CD14-positive monocyte (primary cell): ENCODE measurements around the gene SLC28A3. TPM values are rescaled to one million over a fixed set of nuclear protein-coding genes. Genes with fewer than 3 reads are reported as not detected.

ENCODE experiments used
- DNase-seq, 3 donors: peaks; one replicate each; pipeline ENCODE4 v3.0.0-alpha.2; 2011 to 2022
- H2AFZ ChIP-seq: 2 replicates; pipeline ENCODE4 v1.6.0; 2012; ENCODE audit warnings: mild to moderate bottlenecking, low read depth, low read length, inconsistent platforms; ENCODE audit not compliant: insufficient read depth, poor library complexity, severe bottlenecking
- H3K27ac ChIP-seq, 2 donors: 1 replicate in 1 of 2; 2 replicates in 1 of 2; pipeline ENCODE4 v1.5.1; 2012 to 2013; ENCODE audit warnings: low read length in 2 of 2, control low read depth in 1 of 2, inconsistent platforms in 1 of 2, low read depth in 1 of 2, mild to moderate bottlenecking in 1 of 2
- H3K27me3 ChIP-seq, 2 donors: one replicate each; pipeline versions ENCODE4 v1.6.0 to v1.6.1; 2011 to 2013; ENCODE audit warnings: low read length in 2 of 2; ENCODE audit not compliant: control insufficient read depth in 2 of 2, insufficient read depth in 2 of 2
- H3K36me3 ChIP-seq, 2 donors: replicated peaks in 1 of 2; 1 replicate in 1 of 2; 2 replicates in 1 of 2; pipeline versions ENCODE4 v1.5.1 to v1.6.1; 2012 to 2013; ENCODE audit warnings: low read length in 2 of 2, control low read depth in 1 of 2, inconsistent platforms in 1 of 2, mild to moderate bottlenecking in 1 of 2; ENCODE audit not compliant: insufficient read depth in 2 of 2, control insufficient read depth in 1 of 2
- H3K4me1 ChIP-seq, 2 donors: 1 replicate in 1 of 2; 2 replicates in 1 of 2; pipeline versions ENCODE4 v1.5.1 to v1.6.1; 2012 to 2013; ENCODE audit warnings: low read length in 2 of 2, control low read depth in 1 of 2, inconsistent platforms in 1 of 2, mild to moderate bottlenecking in 1 of 2, moderate library complexity in 1 of 2; ENCODE audit not compliant: insufficient read depth in 2 of 2, control insufficient read depth in 1 of 2
- H3K4me2 ChIP-seq: replicated peaks from 2 replicates; pipeline ENCODE3; 2012; ENCODE audit warnings: low read length, moderate library complexity, mild to moderate bottlenecking; ENCODE audit not compliant: poor library complexity, severe bottlenecking; ENCODE audit errors: extremely low read depth
- H3K4me3 ChIP-seq, 3 experiments: fragments of 200-600 bp in 1 of 3; sonication (generic) in 1 of 3; replicated peaks in 1 of 3; 1 replicate in 2 of 3; 2 replicates in 1 of 3; pipeline ENCODE4 v1.5.1; 2011 to 2013; ENCODE audit warnings: low read length in 3 of 3, mild to moderate bottlenecking in 3 of 3, control low read depth in 2 of 3, low read depth in 2 of 3, inconsistent platforms in 1 of 3, moderate library complexity in 1 of 3
- H3K79me2 ChIP-seq: 2 replicates; pipeline ENCODE4 v1.6.0; 2012; ENCODE audit warnings: mild to moderate bottlenecking, control low read depth, inconsistent platforms, low read length, moderate library complexity; ENCODE audit not compliant: insufficient read depth
- H3K9ac ChIP-seq: 2 replicates; pipeline ENCODE4 v1.6.0; 2017; ENCODE audit warnings: low read length, mild to moderate bottlenecking; ENCODE audit not compliant: insufficient read depth, poor library complexity, severe bottlenecking
- H3K9me3 ChIP-seq, 2 donors: replicated peaks in 1 of 2; 1 replicate in 1 of 2; 2 replicates in 1 of 2; pipeline versions ENCODE4 v1.5.1 to v1.6.1; 2012 to 2013; ENCODE audit warnings: low read length in 2 of 2, control low read depth in 1 of 2; ENCODE audit not compliant: control insufficient read depth in 1 of 2, insufficient read depth in 1 of 2
- H4K20me1 ChIP-seq: 2 replicates; pipeline ENCODE4 v1.6.0; 2012; ENCODE audit warnings: mild to moderate bottlenecking, low read length, control low read depth, moderate library complexity; ENCODE audit not compliant: insufficient read depth
- H3K27ac Mint-ChIP-seq, 7 donors: one replicate each; pipeline ENCODE4 v1.8.0; 2020; ENCODE audit warnings: mild to moderate bottlenecking in 7 of 7, mixed read lengths in 7 of 7, moderate library complexity in 6 of 7, inconsistent platforms in 2 of 7
- H3K27me3 Mint-ChIP-seq, 3 donors: one replicate each; pipeline ENCODE4 v1.8.0; 2021 to 2022; ENCODE audit warnings: low read depth in 3 of 3, mild to moderate bottlenecking in 3 of 3, mixed read lengths in 3 of 3, moderate library complexity in 3 of 3, inconsistent platforms in 1 of 3
- H3K36me3 Mint-ChIP-seq, 2 donors: one replicate each; pipeline ENCODE4 v1.8.0; 2020; ENCODE audit warnings: mixed read lengths in 2 of 2, inconsistent platforms in 1 of 2, mild to moderate bottlenecking in 1 of 2
- H3K4me1 Mint-ChIP-seq: one replicate; pipeline ENCODE4 v1.8.0; 2020; ENCODE audit warnings: mild to moderate bottlenecking, mixed read lengths
- H3K4me3 Mint-ChIP-seq, 2 donors: one replicate each; pipeline ENCODE4 v1.8.0; 2020; ENCODE audit warnings: mild to moderate bottlenecking in 2 of 2, mixed read lengths in 2 of 2, moderate library complexity in 1 of 2
- H3K9me3 Mint-ChIP-seq, 7 donors: one replicate each; pipeline ENCODE4 v1.8.0; 2020 to 2022; ENCODE audit warnings: mixed read lengths in 7 of 7, mild to moderate bottlenecking in 6 of 7, moderate library complexity in 6 of 7, inconsistent platforms in 2 of 7
- WGBS: methylation state at CpG from one replicate; pipeline ENCODE4 v1.1.5; 2013; ENCODE audit warnings: missing lambda C conversion rate; ENCODE audit not compliant: insufficient coverage; 5-methylcytosine and 5-hydroxymethylcytosine counted together
- intact Hi-C, 2 donors: fragments of 100-400 bp; cut with micrococcal nuclease; formaldehyde crosslinking; loops; one replicate each; pipeline versions ENCODE4 v1.15.0 to v1.15.1; 2023
- polyA plus RNA-seq, 3 donors: library from polyadenylated mRNA; depleted of rRNA in 1 of 3; unstranded in 2 of 3; stranded (reverse) in 1 of 3; fragments of 300-500 nt in 2 of 3; fragments of >200 nt in 1 of 3; fragmentation: Illumina TruSeq in 2 of 3; gene quantifications; 1 replicate in 2 of 3; 2 replicates in 1 of 3; pipeline ENCODE4 v1.2.3, GENCODE V29; 2012 to 2021
- TF ChIP-seq, protein P1 (sequence below): fragments of 200-600 bp; IDR thresholded peaks from one replicate; pipeline ENCODE4 v1.8.0; 2022; ENCODE audit warnings: antibody characterized with exemption, mild to moderate bottlenecking

The SLC28A3 gene
- polyA plus RNA-seq, 3 donors = 1.9 TPM; not detected in 2

DNA sequence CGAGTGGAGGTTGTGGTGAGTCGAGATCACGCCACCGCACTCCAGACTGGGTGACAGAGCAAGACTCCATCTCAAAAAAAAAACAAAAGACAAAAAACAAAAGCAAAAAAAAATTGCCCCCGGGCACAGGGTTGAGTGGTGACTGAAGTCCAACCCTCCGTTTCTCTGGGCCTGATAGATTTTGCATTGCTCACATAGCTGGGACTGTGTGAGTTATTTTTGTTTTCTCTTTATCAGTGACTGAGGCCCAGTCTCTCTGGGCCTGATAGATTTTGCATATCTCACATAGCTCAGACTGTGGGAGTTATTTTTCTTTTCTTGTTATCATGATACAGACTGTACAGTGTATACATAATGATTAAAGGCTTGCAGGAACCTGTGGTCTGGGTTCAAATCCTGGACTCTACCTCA lies 2.6 kb upstream of the SLC28A3 start:
- TF ChIP-seq, protein P1, sequence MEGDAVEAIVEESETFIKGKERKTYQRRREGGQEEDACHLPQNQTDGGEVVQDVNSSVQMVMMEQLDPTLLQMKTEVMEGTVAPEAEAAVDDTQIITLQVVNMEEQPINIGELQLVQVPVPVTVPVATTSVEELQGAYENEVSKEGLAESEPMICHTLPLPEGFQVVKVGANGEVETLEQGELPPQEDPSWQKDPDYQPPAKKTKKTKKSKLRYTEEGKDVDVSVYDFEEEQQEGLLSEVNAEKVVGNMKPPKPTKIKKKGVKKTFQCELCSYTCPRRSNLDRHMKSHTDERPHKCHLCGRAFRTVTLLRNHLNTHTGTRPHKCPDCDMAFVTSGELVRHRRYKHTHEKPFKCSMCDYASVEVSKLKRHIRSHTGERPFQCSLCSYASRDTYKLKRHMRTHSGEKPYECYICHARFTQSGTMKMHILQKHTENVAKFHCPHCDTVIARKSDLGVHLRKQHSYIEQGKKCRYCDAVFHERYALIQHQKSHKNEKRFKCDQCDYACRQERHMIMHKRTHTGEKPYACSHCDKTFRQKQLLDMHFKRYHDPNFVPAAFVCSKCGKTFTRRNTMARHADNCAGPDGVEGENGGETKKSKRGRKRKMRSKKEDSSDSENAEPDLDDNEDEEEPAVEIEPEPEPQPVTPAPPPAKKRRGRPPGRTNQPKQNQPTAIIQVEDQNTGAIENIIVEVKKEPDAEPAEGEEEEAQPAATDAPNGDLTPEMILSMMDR = no peak
- Histone ChIP-seq H3K36me3 (no peaks in the 10 kb centered on the region), H3K9ac (no peak overlapping the region), H3K79me2 (no peaks in the 10 kb centered on the region), H3K4me1 (no peaks in the 10 kb centered on the region), H3K27ac (no peak overlapping the region), H3K4me2 (no peak overlapping the region), H3K27me3 (no peaks in the 10 kb centered on the region), H4K20me1 (no peaks in the 10 kb centered on the region), H2AFZ (no peak overlapping the region), H3K9me3 (no peaks in the 10 kb centered on the region), H3K4me3 (no peak overlapping the region)
- Mint-ChIP-seq H3K4me3 (no peak overlapping the region), H3K36me3 (no peaks in the 10 kb centered on the region), H3K4me1 (peaks cover 7% of the 10 kb centered on the region), H3K9me3 (peaks cover 0 to 2% (median 0%) of the 10 kb centered on the region in 7 donors), H3K27me3 (peaks cover 0 to 3% (median 3%) of the 10 kb centered on the region in 3 donors), H3K27ac (no peak overlapping the region)
- no CpG with 5 or more reads among the region's 6 CpGs for WGBS
- DNase-seq = no peak
- intact Hi-C loops = no loop called here

DNA sequence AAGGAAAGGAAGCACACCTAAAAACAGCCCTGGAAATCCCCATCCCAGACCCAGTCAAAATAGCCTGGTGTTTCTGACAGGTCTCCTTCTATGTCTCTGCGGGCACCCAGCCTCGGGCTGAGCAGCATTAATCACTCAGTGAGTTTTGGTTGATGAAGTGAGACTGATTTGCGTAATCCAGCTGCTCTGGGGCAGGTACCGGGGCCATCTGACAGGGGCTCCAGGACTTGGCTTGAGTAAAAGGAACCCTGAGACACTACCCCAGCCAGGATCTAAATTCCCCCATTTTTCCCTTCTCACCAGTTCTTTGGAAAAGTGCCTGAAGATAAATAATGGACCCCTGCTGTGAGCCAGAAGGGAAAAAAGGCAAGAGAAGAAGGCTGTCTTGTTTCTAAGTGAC lies 596 bp downstream of the SLC28A3 start:
- peaks cover 0 to 2% (median 0%) of the 10 kb centered on the region in 7 donors for H3K9me3 Mint-ChIP-seq
- no peak overlapping the region for H3K4me3 Mint-ChIP-seq
- H3K27ac Mint-ChIP-seq = no peak overlapping the region
- TF ChIP-seq, protein P1 = no peak
- peaks cover 0 to 3% (median 0%) of the 10 kb centered on the region in 3 donors for H3K27me3 Mint-ChIP-seq
- H2AFZ ChIP-seq = no peak overlapping the region
- no peaks in the 10 kb centered on the region for H3K4me1 Mint-ChIP-seq
- H3K9me3 ChIP-seq = no peaks in the 10 kb centered on the region
- no CpG with 5 or more reads among the region's 4 CpGs for WGBS
- H4K20me1 ChIP-seq = no peaks in the 10 kb centered on the region
- H3K4me1 ChIP-seq = no peaks in the 10 kb centered on the region
- intact Hi-C loops = no loop called here
- H3K4me3 ChIP-seq = no peak overlapping the region
- H3K36me3 Mint-ChIP-seq = no peaks in the 10 kb centered on the region
- no peak overlapping the region for H3K27ac ChIP-seq
- no peaks in the 10 kb centered on the region for H3K27me3 ChIP-seq
- H3K79me2 ChIP-seq = no peaks in the 10 kb centered on the region
- H3K9ac ChIP-seq = no peak overlapping the region
- H3K4me2 ChIP-seq = no peak overlapping the region
- no peak for DNase-seq
- no peaks in the 10 kb centered on the region for H3K36me3 ChIP-seq
